Stimulated activated CD4-positive, alpha-beta T cell treated with anti-CD3 and anti-CD28 coated beads, Interleukin-15, amount 100 ng/mL, for 48 hours (primary cell): ENCODE measurements around the gene COG8.
A peak's percentile ranks its signal among the peaks of the same experiment; 100 is the strongest.

ENCODE experiments used
- DNase-seq, 2 donors: peaks; one replicate each; pipeline ENCODE4 v3.0.0-alpha.2; 2020; ENCODE audit warnings: low read depth in 2 of 2

COG8 gene

GRCh38 chr16:69286941-69287713 is 52.2 kb downstream of the COG8 start:
- peak in 1 of 2 donors; percentile 25 for DNase-seq

- DNase-seq, result no peak
Measured at GRCh38 chr16:69285240-69285639, 54.1 kb downstream of the COG8 start.

GRCh38 chr16:69283851-69284250 is 55.5 kb downstream of the COG8 start:
- DNase-seq, result no peak

- no peak for DNase-seq
Measured at GRCh38 chr16:69277413-69277812, 62.0 kb downstream of the COG8 start.
